SK-N-SH (cell line): ENCODE results near the gene OR8G1. TPM values are rescaled to one million over a fixed set of nuclear protein-coding genes. Genes with fewer than 3 reads are reported as not detected.

ENCODE experiments used
- CTCF ChIA-PET: fragments of 300-600, 350-600 bp; formaldehyde crosslinking; extraction: SDS; loops from one replicate; lab custom pipeline; 2021; lab: Yijun Ruan, JAX
- POLR2A ChIA-PET: fragments of 350-600 bp; sonication (Branson Sonifier 250); formaldehyde crosslinking; extraction: SDS; loops from one replicate; lab custom pipeline; 2020; ENCODE audit warnings: antibody characterized with exemption, inconsistent platforms; lab: Yijun Ruan, JAX
- DNase-seq: peaks from one replicate; pipeline ENCODE4 v3.0.0; 2012
- H2AFZ ChIP-seq: fragments of 200-600 bp; sonication (generic); 2 replicates; pipeline ENCODE4 v1.8.1; 2016; ENCODE audit warnings: antibody characterized with exemption, mild to moderate bottlenecking, low read depth
- H3F3A ChIP-seq: fragments of 200-600 bp; sonication (generic); replicated peaks from 2 replicates; pipeline ENCODE3; 2016; ENCODE audit warnings: antibody characterized with exemption, mild to moderate bottlenecking; ENCODE audit not compliant: insufficient read depth
- H3K27ac ChIP-seq, 2 experiments: fragments of 200-500 bp in 1 of 2; fragments of 200-600 bp in 1 of 2; sonication (Bioruptor generic) in 1 of 2; sonication (generic), shearing (Covaris generic) in 1 of 2; 2 replicates each; pipeline versions ENCODE4 v1.5.1 to v1.6.1; 2014 to 2016; ENCODE audit warnings: low read depth in 2 of 2, inconsistent platforms in 1 of 2, low read length in 1 of 2, mild to moderate bottlenecking in 1 of 2, mixed read lengths in 1 of 2
- H3K27me3 ChIP-seq: fragments of 200-600 bp; sonication (generic), shearing (Covaris generic); 2 replicates; pipeline ENCODE4 v1.6.1; 2016; ENCODE audit warnings: mixed run types; ENCODE audit not compliant: insufficient read depth
- H3K36me3 ChIP-seq, 2 experiments: fragments of 200-500 bp in 1 of 2; fragments of 200-600 bp in 1 of 2; sonication (Bioruptor generic) in 1 of 2; sonication (generic) in 1 of 2; replicated peaks in 1 of 2; 2 replicates each; pipeline versions ENCODE3 to v1.5.1; 2014 to 2016; ENCODE audit warnings: low read length in 1 of 2, mild to moderate bottlenecking in 1 of 2; ENCODE audit not compliant: insufficient read depth in 2 of 2, control insufficient read depth in 1 of 2
- H3K4me1 ChIP-seq, 2 experiments: fragments of 200-500 bp in 1 of 2; fragments of 200-600 bp in 1 of 2; sonication (Bioruptor generic) in 1 of 2; sonication (generic), shearing (Covaris generic) in 1 of 2; 2 replicates each; pipeline versions ENCODE4 v1.5.1 to v1.6.1; 2014 to 2016; ENCODE audit warnings: low read depth in 1 of 2, low read length in 1 of 2, mixed run types in 1 of 2; ENCODE audit not compliant: insufficient read depth in 2 of 2, control insufficient read depth in 1 of 2
- H3K4me2 ChIP-seq: fragments of 200-600 bp; sonication (generic), shearing (Covaris generic); 2 replicates; pipeline ENCODE4 v1.6.1; 2017; ENCODE audit warnings: mixed run types
- H3K4me3 ChIP-seq, 2 experiments: fragments of 200-500 bp in 1 of 2; fragments of 200-600 bp in 1 of 2; sonication (Bioruptor generic) in 1 of 2; sonication (generic), shearing (Covaris generic) in 1 of 2; 2 replicates each; pipeline versions ENCODE4 v1.5.1 to v1.8.1; 2014 to 2016; ENCODE audit warnings: low read depth in 2 of 2, inconsistent platforms in 1 of 2, low read length in 1 of 2, mild to moderate bottlenecking in 1 of 2, mixed read lengths in 1 of 2, moderate library complexity in 1 of 2
- H3K79me2 ChIP-seq: fragments of 200-600 bp; sonication (generic); 2 replicates; pipeline ENCODE4 v1.8.1; 2017; ENCODE audit warnings: mild to moderate bottlenecking; ENCODE audit not compliant: insufficient read depth
- H3K9ac ChIP-seq: fragments of 200-600 bp; sonication (generic); 2 replicates; pipeline ENCODE4 v1.6.1; 2017; ENCODE audit warnings: mixed run types
- H3K9me2 ChIP-seq: fragments of 200-600 bp; sonication (generic); 2 replicates; pipeline ENCODE4 v1.6.1; 2017; ENCODE audit warnings: mixed run types
- H3K9me3 ChIP-seq: fragments of 200-600 bp; sonication (generic); 2 replicates; pipeline ENCODE4 v1.6.1; 2017; ENCODE audit warnings: mixed run types, mild to moderate bottlenecking, moderate library complexity
- H4K20me1 ChIP-seq: fragments of 200-600 bp; sonication (generic); 2 replicates; pipeline ENCODE4 v1.6.1; 2017; ENCODE audit warnings: mild to moderate bottlenecking, mixed run types; ENCODE audit not compliant: insufficient read depth
- CTCF ChIP-seq: fragments of 200-600 bp; sonication (generic); IDR thresholded peaks from 2 replicates; pipeline ENCODE4 v1.6.1; 2017; ENCODE audit warnings: antibody characterized with exemption, mild to moderate bottlenecking, moderate library complexity
- ELF1 ChIP-seq: IDR thresholded peaks from 2 replicates; pipeline ENCODE4 v1.4.0; 2012
- GABPA ChIP-seq: IDR thresholded peaks from 2 replicates; pipeline ENCODE4 v1.4.0; 2012; ENCODE audit warnings: low read depth, mild to moderate bottlenecking
- IRF3 ChIP-seq: fragments of 150-350 bp; IDR thresholded peaks from 2 replicates; pipeline ENCODE4 v1.6.1; 2016; ENCODE audit warnings: mild to moderate bottlenecking, low read depth, low read length
- MXI1 ChIP-seq: IDR thresholded peaks from 2 replicates; pipeline ENCODE4 v1.6.1; 2012; ENCODE audit warnings: mild to moderate bottlenecking, low read depth, low read length, improper control_type of control experiment
- NFIC ChIP-seq: IDR thresholded peaks from 2 replicates; pipeline ENCODE4 v1.4.0; 2012; ENCODE audit warnings: borderline replicate concordance
- RAD21 ChIP-seq: IDR thresholded peaks from 2 replicates; pipeline ENCODE4 v1.6.1; 2012; ENCODE audit warnings: mild to moderate bottlenecking, low read length
- REST ChIP-seq: IDR thresholded peaks from 2 replicates; pipeline ENCODE4 v1.6.1; 2012; ENCODE audit warnings: mild to moderate bottlenecking, low read depth, low read length, moderate library complexity
- TEAD4 ChIP-seq: IDR thresholded peaks from 2 replicates; pipeline ENCODE4 v1.4.0; 2012; ENCODE audit warnings: mild to moderate bottlenecking, borderline replicate concordance; ENCODE audit not compliant: insufficient read depth
- USF2 ChIP-seq: fragments of 150-350 bp; IDR thresholded peaks from 2 replicates; pipeline ENCODE4 v1.6.1; 2017; ENCODE audit warnings: antibody characterized with exemption, low read length, low read depth, borderline replicate concordance
- YY1 ChIP-seq: IDR thresholded peaks from 2 replicates; pipeline ENCODE4 v1.4.0; 2012; ENCODE audit warnings: low read depth, mild to moderate bottlenecking
- WGBS: methylation state at CpG from one replicate; pipeline ENCODE4 v1.1.6; 2017; ENCODE audit warnings: low lambda C conversion rate; 5-methylcytosine and 5-hydroxymethylcytosine counted together
- polyA plus RNA-seq, 3 experiments: library from polyadenylated mRNA; depleted of rRNA; stranded (reverse); fragments of >200 nt; gene quantifications; 2 replicates each; pipeline ENCODE4 v1.2.3, GENCODE V29; 2012

Gene OR8G1
- polyA plus RNA-seq, 1 of the 3 experiments (the other 2 are of a cell fraction) = not detected

GRCh38 chr11:124301548-124301947 lies 60.7 kb downstream of the OR8G1 start:
- no peak overlapping the region for H2AFZ ChIP-seq
- H3K36me3 ChIP-seq = no peaks in the 10 kb centered on the region
- no peaks in the 10 kb centered on the region for H3K27me3 ChIP-seq
- CTCF ChIA-PET = interaction anchor here (0.6 kb wide), 1 partner anchor 47 kb away, joined by 3 read pairs; no protein-coding TSS in a partner anchor
- DNase-seq = no peak
- no peaks in the 10 kb centered on the region for H3K9me3 ChIP-seq
- no peaks in the 10 kb centered on the region for H3K79me2 ChIP-seq
- no peak overlapping the region for H3K4me3 ChIP-seq
- H3K9me2 ChIP-seq = no peaks in the 10 kb centered on the region
- H3K4me1 ChIP-seq = no peaks in the 10 kb centered on the region
- 5% methylated on average over 3 of the region's 3 CpGs for WGBS
- POLR2A ChIA-PET = no interaction called here
- no peaks in the 10 kb centered on the region for H4K20me1 ChIP-seq
- H3K27ac ChIP-seq = no peak overlapping the region
- H3K9ac ChIP-seq = no peak overlapping the region
- no peak for TF ChIP-seq CTCF
- TF ChIP-seq, all 33 proteins: peak for 0
- no peak overlapping the region for H3K4me2 ChIP-seq
- no peaks in the 10 kb centered on the region for H3F3A ChIP-seq

GRCh38 chr11:124302347-124303125 lies 61.6 kb downstream of the OR8G1 start:
- under 1% methylated on average over 3 of the region's 3 CpGs for WGBS
- Histone ChIP-seq H3K4me1 (no peaks in the 10 kb centered on the region), H3K36me3 (no peaks in the 10 kb centered on the region), H3K79me2 (no peaks in the 10 kb centered on the region), H4K20me1 (no peaks in the 10 kb centered on the region), H3K27me3 (no peaks in the 10 kb centered on the region), H3K27ac (no peak overlapping the region), H3K9me3 (no peaks in the 10 kb centered on the region), H3K4me2 (no peak overlapping the region), H3K9me2 (no peaks in the 10 kb centered on the region), H3K9ac (no peak overlapping the region), H3F3A (no peaks in the 10 kb centered on the region), H3K4me3 (no peak overlapping the region), H2AFZ (no peak overlapping the region)
- no peak for TF ChIP-seq MXI1
- no peak for TF ChIP-seq USF2
- TF ChIP-seq IRF3 = no peak
- TF ChIP-seq YY1 = no peak
- no peak for TF ChIP-seq NFIC
- TF ChIP-seq ELF1 = no peak
- no peak for TF ChIP-seq TEAD4
- no peak for TF ChIP-seq GABPA
- no peak for TF ChIP-seq CTCF
- TF ChIP-seq RAD21 = no peak
- no peak for TF ChIP-seq REST
- POLR2A ChIA-PET = no interaction called here
- CTCF ChIA-PET = no interaction called here
- no peak for DNase-seq
